ENCODE results near the gene SH3TC1.

SH3TC1 gene

GRCh38 chr4:8201321-8201781 lies 2.3 kb downstream of the SH3TC1 start:
- DNase-seq: no peak

- DNase-seq: no peak
Observed at GRCh38 chr4:8202108-8203051, 3.3 kb downstream of the SH3TC1 start.

GRCh38 chr4:8203052-8203401 lies 3.9 kb downstream of the SH3TC1 start:
- no peak for DNase-seq

DNA sequence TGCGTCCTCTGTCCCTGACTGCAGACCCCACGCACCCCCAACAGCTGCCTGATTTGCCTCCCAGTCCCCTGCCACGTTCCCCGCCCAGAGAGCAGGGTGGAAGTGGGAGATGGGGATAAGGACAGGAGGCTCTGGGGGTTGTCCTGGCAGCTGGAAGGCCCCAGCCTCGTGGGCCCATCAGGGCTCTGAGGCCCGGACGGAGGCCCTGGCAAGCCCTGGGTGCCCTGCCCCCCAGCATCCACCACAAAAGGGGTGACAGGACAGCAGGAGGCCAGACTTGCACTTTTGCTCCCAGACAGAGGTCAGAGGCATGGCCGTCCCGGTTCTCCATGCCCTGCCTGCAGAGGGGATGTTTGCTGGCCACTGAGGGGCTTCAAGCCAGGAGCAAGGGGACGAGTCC lies 4.7 kb downstream of the SH3TC1 start:
- no peak for DNase-seq

DNA sequence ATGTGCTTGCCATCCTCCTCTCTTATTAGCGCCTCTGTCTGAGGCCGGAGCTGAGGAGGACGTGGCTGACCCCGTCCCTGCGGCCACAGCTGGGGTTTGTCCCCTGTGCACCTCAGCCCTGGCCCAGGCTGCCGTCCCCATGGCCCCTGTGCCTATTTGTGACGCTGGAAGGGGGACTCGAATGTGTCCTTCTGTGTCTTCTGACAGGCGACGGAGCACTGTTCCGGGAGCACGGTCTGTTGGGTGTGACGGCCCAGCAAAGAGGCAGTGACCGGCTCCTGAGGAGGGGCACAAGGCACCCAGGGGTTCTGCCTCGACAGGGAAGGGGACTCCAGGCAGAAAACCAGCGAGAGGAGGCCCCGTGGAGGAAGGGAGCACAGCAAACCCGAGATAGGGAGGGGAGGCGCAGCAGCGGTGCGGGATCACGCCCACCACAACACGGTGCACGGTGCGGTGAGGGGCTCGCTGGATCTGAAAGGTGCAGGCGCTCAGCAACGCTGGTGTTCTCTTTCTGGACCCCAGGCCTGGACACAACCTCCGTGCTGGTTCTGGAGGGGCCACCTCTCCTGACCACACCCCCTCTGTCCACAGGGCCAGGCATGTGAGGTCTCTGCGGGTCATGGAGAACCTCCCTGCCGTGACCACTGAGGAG lies 5.6 kb downstream of the SH3TC1 start:
- no peak for DNase-seq

GRCh38 chr4:8205241-8205707 lies 6.2 kb downstream of the SH3TC1 start:
- DNase-seq: no peak

DNA sequence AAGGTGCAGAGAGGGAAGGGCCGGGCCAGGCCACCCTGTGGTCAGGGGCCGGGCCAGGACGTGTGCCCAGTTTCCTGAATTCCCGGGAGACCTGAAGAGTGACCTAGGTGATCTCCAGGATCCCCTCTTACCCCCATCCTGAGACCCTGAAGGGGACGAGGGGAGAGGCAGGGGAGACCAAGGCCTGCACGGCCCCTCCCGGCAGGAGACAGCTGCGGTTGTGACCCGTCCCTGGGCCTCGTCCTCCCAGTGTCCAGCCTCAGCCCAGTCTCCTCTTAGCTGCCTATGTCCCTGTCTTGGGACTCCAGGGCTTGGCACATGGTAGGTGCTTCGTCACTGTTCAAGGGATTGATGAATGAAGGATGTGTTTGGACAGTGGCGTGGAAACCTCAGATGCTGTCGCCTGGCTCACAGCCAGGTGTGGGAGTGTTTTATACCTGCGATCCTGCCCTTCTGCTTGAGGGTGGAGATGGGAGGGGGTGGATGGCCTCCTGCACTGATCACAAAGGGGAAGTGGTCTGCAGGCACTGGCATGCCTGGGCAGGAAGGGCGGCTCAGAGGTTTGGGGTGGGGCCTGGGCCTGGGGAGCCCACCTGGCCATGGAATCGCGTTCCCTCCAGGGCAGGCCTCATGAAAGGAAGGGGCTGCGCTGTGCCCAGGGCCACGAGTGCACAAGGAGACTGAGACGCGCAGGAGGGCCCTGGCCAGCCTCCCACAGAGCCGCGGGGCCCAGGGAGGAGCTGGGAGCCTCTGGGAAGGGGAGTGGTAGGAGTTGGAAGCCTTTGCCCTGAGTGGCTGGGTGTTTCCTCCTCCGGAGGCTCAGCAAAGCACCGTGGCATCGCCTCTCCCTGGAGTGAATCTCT lies 6.9 kb downstream of the SH3TC1 start:
- DNase-seq: no peak

DNA sequence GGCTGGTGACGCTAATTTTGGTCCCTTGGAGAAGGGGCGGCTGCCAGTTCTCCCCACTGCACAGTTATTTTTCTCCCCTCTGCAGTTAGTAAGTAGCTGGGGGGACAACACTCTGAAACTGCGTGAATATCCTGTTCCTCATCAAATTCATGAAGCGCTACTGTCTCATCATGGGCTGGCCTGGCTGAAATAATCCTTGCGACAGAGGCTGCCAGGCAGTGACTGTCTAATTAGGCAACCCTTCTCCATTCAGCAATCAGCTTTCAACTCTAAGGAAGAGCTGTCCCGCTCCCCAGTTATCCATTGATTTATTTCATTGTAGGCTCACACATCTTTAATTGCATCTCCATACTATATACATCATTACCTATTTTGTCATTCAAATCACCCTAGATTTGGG lies 8.2 kb downstream of the SH3TC1 start:
- no peak for DNase-seq

- no peak for DNase-seq
Observed at GRCh38 chr4:8208565-8208964, 9.5 kb downstream of the SH3TC1 start.

DNA sequence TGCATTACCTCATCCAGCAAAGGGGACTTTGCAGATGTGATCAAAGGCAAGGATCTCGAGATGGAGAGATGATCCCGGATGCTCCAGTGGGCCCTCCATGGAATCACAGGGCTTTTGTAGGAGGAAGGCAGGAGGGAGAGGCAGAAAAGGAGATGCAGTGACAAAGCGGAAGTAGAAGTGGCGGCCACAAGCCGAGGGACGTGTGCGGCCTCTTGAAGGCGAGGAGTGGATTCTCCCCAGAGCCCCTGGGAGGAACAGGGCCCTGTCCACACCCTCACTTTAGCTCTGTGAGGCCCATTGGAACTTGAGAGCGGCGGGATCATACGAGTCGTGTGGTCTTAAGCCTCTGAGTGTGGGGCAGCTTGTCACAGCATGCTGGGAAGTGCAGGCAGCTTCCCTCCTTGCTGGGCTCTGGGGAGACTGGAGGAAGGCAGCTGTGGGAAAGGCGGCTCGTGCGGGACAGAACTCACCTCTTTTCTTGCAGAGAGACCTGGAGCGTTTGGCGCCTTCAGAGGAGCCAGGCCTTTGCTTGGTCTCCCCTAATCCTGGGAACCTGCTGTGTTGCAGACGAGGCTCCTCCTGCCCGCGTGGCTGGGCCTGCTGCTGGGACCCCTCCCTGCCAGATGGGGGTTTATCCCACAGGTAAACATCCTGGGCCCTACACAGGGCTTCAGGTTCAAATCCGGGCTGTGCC lies 10.2 kb downstream of the SH3TC1 start:
- DNase-seq: no peak

- no peak for DNase-seq
Observed at GRCh38 chr4:8210010-8210409, 10.9 kb downstream of the SH3TC1 start.

DNA sequence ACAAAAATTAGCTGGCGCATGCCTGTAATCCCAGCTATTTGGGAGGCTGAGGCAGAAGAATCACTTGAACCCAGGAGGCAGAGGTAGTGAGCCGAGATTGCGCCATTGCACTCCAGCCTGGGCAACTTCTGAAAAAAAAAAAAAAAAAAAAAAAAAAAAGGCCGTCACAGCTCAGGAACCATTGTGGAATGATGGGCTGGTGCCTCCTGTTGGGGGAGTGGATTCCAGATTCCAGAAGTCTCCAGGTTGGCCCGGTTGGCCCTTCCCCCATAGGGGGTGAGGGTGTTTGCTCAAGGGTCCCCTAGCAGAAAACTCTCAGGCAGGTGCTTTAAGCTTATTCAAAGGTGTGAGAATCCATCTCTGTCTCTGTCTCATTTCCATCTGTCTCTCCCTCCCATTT lies 11.5 kb downstream of the SH3TC1 start:
- DNase-seq: no peak

DNA sequence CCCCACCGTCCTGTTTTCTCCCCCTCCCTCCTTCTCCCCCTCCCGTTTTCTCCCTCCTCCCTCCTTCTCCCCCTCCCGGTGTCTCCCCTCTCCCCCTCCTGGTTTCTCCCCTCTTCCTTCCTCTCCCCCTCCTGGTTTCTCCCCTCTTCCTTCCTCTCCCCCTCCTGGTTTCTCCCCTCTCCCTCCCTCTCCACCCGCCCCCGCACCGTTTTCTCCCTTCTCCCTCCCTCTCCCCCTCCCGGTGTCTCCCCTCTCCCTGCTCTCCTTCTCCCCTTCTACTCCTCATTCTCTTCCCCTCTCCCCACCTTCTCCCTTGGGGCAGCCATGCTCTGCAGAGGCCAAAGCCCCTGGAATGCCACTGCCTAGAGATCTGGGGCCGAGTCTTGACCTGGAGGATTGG lies 12.2 kb downstream of the SH3TC1 start:
- no peak for DNase-seq

GRCh38 chr4:8211737-8212581 lies 12.9 kb downstream of the SH3TC1 start:
- no peak for DNase-seq

GRCh38 chr4:8212622-8213021 lies 13.5 kb downstream of the SH3TC1 start:
- no peak for DNase-seq

GRCh38 chr4:8213121-8213520 lies 14.0 kb downstream of the SH3TC1 start:
- no peak for DNase-seq

- no peak for DNase-seq
Observed at GRCh38 chr4:8214136-8214535, 15.0 kb downstream of the SH3TC1 start.

GRCh38 chr4:8215001-8215427 lies 15.9 kb downstream of the SH3TC1 start:
- DNase-seq: no peak

- DNase-seq: no peak
Observed at GRCh38 chr4:8215641-8216442, 16.8 kb downstream of the SH3TC1 start.

GRCh38 chr4:8216443-8217245 lies 17.6 kb downstream of the SH3TC1 start:
- no peak for DNase-seq
